ENCODE measurements around the gene GPI.
"Not testable (repeated sequence)": the region's sequence is repeated elsewhere in the genome, so short reads cannot be mapped to it uniquely, and the experiment has no call there.

GPI gene

DNA sequence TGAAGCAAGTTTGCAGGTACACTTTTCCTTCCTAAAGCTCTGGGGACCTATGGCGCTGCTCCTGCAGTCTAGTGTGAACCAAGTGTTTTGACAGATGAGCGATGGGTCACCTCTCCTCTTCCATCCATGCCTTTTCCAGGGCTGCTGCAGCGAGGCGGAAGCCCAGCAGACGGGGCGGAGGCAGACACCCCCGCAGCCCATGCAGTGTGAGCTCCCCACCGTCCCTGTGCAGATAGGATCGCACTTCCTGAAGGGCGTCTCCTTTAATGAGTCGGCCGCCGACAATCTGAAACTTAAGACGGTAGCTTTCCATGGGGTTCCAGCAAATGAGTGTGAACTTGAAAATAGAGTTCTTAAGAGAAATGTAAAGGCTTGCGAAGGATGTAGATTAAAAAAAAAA lies 37.1 kb upstream of the GPI start:
- in situ Hi-C loops (cut with HindIII; ENCODE audit: low sequenced_read_pairs) = no loop called here
- no peak overlapping the region for H3K4me3 ChIP-seq (ENCODE audit: low read depth, low read length)
- DNase-seq (ENCODE audit: low read depth) = no peak
- TF ChIP-seq CTCF (IDR thresholded peaks at IDR 0.05; ENCODE audit: low read depth, low read length, missing control alignments) = no peak

DNA sequence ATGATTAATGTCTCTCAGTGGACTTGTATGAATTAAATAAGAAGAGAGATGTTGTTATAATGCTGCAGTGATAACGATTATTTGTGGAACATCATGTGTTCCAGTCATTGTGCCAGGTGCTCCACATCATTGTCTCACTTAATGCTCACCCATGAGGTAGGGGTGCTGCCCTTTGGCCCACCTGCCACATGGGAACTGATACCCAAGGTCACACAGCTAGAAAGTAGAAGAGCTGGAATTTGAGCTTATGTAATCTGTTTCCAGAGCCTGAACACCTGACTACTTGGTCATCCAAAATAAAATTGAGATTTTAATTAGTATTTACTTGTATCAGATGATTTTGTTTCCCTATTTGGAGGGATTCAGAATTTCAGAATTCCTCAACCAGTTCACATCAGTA lies 36.0 kb upstream of the GPI start:
- DNase-seq (ENCODE audit: low read depth) = no peak
- no peak for TF ChIP-seq CTCF (IDR thresholded peaks at IDR 0.05; ENCODE audit: low read depth, low read length, missing control alignments)
- H3K4me3 ChIP-seq (ENCODE audit: low read depth, low read length) = no peak overlapping the region
- in situ Hi-C loops (cut with HindIII; ENCODE audit: low sequenced_read_pairs) = no loop called here

- no peak for TF ChIP-seq CTCF (IDR thresholded peaks at IDR 0.05; ENCODE audit: low read depth, low read length, missing control alignments)
- in situ Hi-C loops (cut with HindIII; ENCODE audit: low sequenced_read_pairs) = no loop called here
- H3K4me3 ChIP-seq (ENCODE audit: low read depth, low read length) = no peak overlapping the region
- DNase-seq (ENCODE audit: low read depth) = no peak
These were observed 34.9 kb upstream of the GPI start for GRCh38 chr19:34330116-34330515.

DNA sequence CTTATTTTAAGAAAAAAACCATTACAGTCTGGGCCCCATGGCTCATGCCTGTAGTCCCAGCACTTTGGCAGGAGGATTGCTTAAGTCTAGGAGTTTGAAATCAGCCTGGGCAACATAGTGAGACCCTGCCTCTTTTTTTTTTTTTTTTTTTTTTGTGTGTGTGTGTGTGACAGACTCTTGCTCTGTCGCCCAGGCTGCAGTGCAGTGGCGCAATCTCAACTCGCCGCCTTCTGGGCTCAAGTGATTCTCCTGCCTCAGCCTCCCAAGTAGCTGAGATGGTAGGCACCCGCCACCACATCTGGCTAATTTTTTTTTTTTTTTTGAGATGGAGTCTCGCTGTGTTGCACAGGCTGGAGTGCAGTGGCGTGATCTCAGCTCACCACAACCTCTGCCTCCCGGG lies 34.4 kb upstream of the GPI start:
- in situ Hi-C loops (cut with HindIII; ENCODE audit: low sequenced_read_pairs); H3K4me3 ChIP-seq (ENCODE audit: low read depth, low read length); DNase-seq (ENCODE audit: low read depth): not testable (repeated sequence)

GRCh38 chr19:34331596-34331995 lies 33.4 kb upstream of the GPI start:
- in situ Hi-C loops (cut with HindIII; ENCODE audit: low sequenced_read_pairs) = not testable (repeated sequence)

GRCh38 chr19:34332027-34332760 lies 32.8 kb upstream of the GPI start:
- H3K4me3 ChIP-seq (ENCODE audit: low read depth, low read length) = no peak overlapping the region
- in situ Hi-C loops (cut with HindIII; ENCODE audit: low sequenced_read_pairs) = no loop called here
- DNase-seq (ENCODE audit: low read depth) = no peak
- TF ChIP-seq CTCF (IDR thresholded peaks at IDR 0.05; ENCODE audit: low read depth, low read length, missing control alignments) = no peak

More at GRCh38 chr19:34331596-34331995, 33.4 kb upstream of the GPI start:
- not testable (repeated sequence) for DNase-seq (ENCODE audit: low read depth); H3K4me3 ChIP-seq (ENCODE audit: low read depth, low read length)

DNA sequence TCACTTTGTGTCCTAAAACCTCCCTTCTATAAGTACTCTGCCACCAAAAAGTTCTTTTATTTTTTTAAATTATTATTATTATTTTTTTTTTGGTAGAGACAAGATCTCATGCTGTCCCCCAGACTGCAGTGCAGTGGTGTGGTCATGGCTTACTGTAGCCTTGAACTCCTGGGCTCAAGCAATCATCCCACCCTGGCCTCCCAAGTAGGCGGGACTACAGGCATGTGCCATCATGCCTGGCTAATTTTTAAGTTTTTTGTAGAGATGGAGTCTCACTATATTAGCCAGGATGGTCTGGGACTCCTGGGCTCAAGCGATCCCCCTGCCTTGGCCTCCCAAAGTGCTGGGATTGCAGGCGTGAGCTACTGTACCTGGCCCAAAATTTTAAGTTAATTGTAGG lies 29.1 kb upstream of the GPI start:
- no peak for TF ChIP-seq CTCF (IDR thresholded peaks at IDR 0.05; ENCODE audit: low read depth, low read length, missing control alignments)
- DNase-seq (ENCODE audit: low read depth) = no peak
- in situ Hi-C loops (cut with HindIII; ENCODE audit: low sequenced_read_pairs) = no loop called here
- H3K4me3 ChIP-seq (ENCODE audit: low read depth, low read length) = no peak overlapping the region

All from astrocyte of the cerebellum (primary cell).